NCI-H774 (cell line): ENCODE measurements around the gene SKI.

Experiments used
- DNase-seq: peaks from one replicate; lab custom pipeline; 2025; lab: John Stamatoyannopoulos, UW

Gene SKI

DNA sequence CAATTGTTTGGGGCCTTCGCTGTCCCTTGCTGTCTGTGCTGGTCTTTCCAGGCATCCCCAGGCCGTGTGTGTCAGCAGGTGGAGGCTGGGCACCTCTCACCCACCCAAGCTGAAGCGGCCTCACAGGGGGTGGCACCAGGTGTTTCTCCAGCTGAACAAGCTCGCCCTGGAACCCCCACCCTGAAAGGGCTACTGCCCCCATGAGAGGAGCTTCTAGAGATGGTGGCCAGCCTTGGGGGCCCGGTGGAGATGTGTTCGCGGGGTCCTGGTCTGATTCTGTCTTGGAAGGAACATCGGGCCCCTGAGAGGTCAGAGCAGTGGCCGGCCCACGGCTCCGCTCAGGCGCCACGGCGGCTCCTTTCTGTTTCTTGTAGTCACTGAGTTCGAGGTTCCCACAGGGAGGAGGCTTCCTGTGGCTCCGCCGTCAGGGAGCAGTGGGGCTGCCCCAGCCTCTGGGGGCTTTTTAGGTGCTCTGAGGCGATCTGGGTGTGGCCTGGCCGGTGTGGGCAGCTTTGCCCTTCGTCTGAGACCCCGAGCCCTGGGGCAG lies 46.9 kb downstream of the SKI start:
- no peak for DNase-seq

DNA sequence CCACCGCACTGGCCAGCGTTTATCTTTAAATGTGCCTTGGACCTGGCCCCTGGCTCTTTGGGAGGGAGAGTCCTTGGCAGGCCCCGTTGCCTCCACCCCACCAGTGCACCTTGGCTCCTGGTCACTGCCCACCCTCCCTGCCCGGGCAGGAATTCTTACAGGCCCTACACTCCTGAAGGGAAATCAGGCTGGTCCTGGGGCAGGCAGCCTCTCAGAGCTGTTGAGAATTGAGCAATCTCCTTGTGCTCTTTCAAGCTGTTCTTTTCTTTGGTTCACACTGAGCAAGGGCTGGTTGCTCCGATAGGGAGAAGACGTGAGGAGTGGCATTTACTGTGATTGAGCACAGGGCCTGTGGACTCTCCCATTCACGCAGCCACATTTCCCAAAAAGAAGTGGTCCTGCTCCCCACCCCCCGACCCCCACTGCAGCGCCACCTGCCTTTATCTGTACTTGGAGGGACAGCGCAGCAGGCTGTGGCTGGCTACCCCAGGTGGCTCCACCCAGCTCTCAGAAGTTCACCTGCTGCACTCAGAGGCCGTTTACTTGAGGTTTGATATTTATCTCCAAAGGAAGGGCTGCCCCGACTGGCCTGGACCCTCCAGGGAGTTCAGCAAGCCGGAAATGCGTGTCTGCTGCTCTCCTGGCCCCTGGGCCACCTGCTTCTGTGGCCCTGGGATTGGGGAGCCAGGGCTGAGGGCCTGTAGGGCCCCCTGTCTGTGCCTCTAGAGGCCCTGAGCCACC lies 47.8 kb downstream of the SKI start:
- DNase-seq, result no peak

- no peak for DNase-seq
Observed at GRCh38 chr1:2276803-2277580, 48.9 kb downstream of the SKI start.

GRCh38 chr1:2277741-2278488 lies 49.8 kb downstream of the SKI start:
- no peak for DNase-seq

DNA sequence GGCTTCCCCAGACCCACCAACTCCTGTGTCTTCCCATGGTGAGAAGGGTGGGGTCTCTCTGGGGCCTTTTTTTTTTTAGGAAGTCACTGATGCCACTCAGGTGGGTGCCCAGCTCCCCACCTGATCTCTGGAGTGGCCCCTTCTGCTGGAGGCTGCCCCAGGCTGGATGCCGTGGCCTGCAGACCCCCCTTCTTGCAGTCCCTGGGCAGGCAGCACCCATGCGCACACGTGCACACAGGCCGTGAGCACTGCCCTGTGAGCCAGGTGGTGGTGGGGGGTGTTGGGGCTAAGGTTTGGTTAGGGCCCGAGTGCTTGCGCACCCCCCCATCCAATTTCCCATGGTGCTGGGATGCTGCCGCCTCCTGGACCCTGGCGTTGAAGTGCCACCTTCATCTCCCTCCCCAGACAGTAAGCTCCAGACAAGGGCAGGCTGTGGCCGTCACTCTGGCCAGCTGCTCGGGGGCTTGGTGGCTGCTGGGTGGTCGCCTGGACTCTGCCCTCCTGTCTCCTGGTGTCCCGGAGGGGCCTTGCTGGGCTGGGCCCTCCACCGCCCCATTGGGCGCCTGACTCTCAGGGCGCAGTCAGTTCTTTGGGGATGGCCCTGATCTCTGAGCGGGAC lies 50.6 kb downstream of the SKI start:
- DNase-seq, result no peak

DNA sequence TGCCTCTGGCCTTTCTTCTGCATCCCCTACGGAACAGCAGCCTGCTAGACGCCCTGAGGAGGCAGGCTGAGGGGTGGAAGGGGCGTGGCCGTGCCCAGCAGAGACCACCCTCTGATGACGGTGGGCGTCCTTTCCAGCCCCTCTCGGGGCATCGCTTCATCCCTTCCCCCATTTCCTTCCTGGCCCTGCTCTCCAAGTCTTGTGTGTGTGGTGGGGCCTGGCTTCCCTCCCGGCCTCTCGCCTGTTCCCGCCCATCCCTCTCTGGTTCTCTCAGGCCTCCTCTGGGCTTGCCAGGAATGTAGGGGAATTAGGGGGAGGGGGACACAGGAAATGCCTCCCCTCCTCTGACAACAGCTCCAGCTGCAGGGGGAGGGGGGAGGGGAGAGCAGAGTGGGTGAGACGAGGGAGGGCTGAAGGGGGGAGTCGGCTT lies 51.1 kb downstream of the SKI start:
- DNase-seq, result no peak

DNA sequence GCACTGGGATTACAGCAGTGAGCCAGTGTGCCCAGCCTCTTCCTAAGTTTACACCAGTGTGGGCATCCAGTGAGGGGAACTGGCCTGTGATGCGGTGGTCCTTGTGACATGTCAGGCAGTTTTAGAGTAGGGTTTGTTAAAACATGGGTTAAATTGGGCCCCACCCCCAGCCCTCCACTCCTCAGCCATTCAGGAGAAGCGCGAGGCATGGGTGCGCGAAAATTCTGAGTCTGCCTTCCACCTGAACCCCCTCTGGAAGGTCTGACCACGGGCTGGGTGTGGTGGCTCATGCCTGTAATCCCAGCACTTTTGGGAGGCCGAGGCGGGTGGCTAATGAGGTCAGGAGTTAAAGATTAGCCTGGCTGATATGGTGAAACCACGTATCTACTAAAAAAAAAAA lies 51.7 kb downstream of the SKI start:
- DNase-seq, result no peak

GRCh38 chr1:2282556-2283270 lies 54.6 kb downstream of the SKI start:
- DNase-seq, result no peak

DNA sequence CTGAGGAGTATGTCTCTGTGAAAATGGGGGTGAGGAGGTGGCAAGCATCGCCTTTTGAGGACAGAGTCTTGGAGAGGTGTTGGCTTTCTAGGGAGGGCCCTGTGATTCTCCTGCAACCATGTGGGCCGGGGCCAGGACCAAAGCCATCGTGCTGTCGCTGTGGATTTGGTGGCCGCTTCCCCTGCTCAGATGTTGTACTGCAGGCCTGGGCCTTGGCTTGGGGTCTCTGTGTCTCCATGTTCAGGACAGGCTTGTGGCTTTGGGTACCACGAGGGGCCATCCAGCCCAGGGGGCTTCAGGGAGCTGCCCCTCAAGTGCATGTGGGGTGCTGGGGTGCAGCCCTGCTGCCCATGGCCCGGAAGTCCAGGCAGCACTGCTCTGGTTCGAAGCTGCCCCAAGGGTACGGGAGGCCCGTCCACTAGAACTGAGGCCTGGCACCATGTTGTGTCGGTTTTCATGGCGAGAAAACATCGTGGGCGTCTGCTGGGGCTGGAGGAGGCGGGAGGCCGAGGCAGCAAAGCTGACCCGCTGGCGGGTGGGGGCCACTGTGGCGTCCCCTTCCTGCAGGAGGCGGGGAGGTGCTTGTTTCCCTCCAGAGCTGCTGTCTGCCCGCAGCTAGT lies 55.4 kb downstream of the SKI start:
- no peak for DNase-seq

- no peak for DNase-seq
Observed at GRCh38 chr1:2283991-2284895, 56.1 kb downstream of the SKI start.

DNA sequence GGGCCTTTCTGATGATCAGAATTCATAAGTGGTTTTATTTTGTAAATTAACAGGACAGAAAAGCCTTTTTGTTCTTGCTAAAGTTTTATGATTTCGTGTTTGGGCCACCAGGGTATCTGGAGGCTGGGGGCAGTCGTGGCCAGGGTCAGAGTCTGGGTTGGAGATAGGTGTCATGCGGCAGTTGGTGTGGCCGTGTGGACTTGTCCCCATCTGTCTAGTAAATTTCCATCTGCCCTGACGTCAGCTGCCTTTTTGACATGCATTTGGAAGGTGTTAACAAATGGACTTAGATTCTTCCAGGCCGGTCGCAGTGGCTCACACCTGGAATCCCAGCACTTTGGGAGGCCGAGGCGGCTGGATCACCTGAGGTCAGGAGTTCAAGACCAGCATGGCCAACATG lies 56.8 kb downstream of the SKI start:
- DNase-seq, result no peak

GRCh38 chr1:2286923-2287322 lies 58.8 kb downstream of the SKI start:
- no peak for DNase-seq

DNA sequence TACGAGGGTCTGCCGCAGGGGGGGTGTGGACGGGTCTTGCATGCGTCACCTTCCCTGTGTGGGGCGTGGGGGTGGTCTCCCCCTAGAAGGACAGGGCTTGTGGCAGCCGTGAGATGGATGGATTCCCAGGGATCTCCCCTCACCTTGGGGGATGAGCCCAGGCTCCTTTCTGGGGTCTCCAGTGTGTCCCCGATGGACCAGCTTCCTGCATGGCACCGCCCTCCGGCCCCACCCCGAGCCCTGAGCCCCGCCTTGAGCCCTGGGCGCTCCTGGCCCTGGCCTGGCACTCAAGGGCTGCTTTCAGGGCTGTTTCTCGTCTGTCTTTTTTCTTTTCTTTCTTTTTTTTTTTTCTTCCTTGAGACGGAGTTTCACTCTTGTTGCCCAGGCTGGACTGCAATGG lies 59.5 kb downstream of the SKI start:
- no peak for DNase-seq

- no peak for DNase-seq
Observed at GRCh38 chr1:2288311-2288710, 60.2 kb downstream of the SKI start.

DNA sequence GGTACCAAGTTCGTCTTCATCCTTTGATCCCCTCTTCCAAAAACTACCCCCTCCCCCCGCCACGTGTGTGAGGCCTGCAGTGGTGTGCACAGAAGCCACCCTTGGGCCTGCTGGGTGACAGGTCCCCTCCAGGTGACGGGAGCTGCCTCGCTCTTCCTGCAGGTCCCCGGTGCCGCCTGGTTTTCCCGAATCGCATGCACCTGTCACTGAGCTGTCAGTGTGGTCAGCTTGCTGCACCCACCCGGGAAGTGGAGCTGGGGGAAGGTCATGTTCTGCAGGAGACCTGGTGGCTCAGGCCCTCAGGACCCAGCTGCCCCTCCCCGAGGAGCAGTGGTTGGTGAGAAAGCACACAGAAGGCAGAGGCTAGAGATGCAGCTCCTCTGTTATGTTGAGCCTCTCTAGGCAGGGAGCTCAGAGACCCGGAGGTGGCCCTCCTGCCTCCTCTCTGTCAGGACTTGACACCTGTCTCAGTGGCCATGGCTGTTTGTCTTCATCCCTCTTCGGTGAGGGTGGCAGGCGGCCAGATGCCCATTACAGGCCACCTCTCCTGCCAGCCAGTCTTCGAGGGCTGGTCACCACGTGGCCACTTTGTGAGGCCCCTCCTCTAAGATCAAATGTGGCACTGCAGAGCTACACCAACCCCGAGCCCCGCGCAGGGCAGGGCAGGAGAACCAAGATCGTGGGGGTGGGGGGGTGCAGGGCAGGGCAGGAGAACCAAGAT lies 60.9 kb downstream of the SKI start:
- DNase-seq, result no peak

- DNase-seq, result no peak
Observed at GRCh38 chr1:2289607-2290006, 61.5 kb downstream of the SKI start.

DNA sequence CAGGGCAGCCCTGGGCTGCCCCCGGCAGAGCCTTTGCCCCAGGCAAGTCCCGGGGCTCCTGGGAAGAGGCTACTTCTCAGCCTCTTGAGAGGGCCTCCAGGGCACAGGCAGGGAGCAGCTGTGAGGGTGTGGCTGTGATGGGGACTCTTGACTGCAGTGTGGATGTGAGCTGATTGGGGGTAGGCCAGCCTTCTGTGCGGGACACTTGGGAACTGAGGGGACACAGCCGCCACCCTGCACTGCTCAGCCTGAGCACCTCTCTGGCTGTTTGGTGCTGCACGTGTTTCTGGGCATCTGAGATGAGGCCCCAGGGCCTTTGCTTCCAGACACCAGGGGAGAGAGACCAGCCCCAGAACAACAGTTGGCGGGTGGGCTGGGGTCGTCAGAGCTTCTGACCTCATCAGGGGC lies 62.1 kb downstream of the SKI start:
- DNase-seq, result no peak

GRCh38 chr1:2290595-2291510 lies 62.7 kb downstream of the SKI start:
- no peak for DNase-seq
